ENCODE data around the gene PLAC8L1.

The PLAC8L1 gene, protein sequence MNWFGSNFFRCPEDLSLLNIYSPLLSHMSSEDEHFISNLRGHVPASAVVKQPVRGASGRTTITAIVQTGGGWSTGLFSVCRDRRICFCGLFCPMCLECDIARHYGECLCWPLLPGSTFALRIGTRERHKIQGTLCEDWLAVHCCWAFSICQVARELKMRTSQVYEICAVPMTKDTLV

GRCh38 chr5:146105477-146105876 lies at the start of gene PLAC8L1:
Gene PLAC8L1, minus strand, starts transcription at chr5:146105577. Its CDS starts 1,266 bp downstream, at chr5:146104311.
- Histone ChIP-seq H3K9me3 (no peaks in the 10 kb centered on the region), H3K27me3 (no peaks in the 10 kb centered on the region), H3K36me3 (peaks cover 0 to 8% (median 0%) of the 10 kb centered on the region in 3 donors), H3K4me3 (no peak within 1 kb of the TSS), H3K27ac (no peak within 1 kb of the TSS), H3K4me1 (no peaks in the 10 kb centered on the region)
- TF ChIP-seq, protein P1, sequence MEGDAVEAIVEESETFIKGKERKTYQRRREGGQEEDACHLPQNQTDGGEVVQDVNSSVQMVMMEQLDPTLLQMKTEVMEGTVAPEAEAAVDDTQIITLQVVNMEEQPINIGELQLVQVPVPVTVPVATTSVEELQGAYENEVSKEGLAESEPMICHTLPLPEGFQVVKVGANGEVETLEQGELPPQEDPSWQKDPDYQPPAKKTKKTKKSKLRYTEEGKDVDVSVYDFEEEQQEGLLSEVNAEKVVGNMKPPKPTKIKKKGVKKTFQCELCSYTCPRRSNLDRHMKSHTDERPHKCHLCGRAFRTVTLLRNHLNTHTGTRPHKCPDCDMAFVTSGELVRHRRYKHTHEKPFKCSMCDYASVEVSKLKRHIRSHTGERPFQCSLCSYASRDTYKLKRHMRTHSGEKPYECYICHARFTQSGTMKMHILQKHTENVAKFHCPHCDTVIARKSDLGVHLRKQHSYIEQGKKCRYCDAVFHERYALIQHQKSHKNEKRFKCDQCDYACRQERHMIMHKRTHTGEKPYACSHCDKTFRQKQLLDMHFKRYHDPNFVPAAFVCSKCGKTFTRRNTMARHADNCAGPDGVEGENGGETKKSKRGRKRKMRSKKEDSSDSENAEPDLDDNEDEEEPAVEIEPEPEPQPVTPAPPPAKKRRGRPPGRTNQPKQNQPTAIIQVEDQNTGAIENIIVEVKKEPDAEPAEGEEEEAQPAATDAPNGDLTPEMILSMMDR (IDR thresholded peaks at IDR 0.05), result no peak
- no peak for DNase-seq
- intact Hi-C loops (cut with DNase I; ENCODE audit: low total_unique reads), result no loop called here

DNA sequence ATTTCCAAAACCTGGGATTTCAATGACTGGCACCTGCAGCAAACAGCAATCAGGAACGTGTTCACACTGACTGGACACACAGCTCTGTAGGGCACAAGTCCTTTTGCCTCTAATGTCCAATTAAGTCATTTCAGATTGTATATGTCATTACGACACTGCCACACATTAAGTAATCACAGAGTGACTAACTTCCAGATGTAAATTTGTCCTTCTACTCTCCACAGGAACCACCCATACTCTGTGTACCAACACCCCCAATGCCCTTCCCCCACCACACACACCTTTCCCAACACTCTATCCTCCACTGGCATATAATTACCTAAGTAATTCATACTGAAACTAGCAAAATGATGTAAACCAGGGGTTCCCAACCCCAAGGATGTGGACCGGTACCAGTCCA lies 46.6 kb upstream of the PLAC8L1 start:
- no peak overlapping the region for H3K4me3 ChIP-seq
- no peak for DNase-seq
- intact Hi-C loops (cut with DNase I; ENCODE audit: low total_unique reads), result no loop called here
- peaks cover 77 to 95% (median 85%) of the 10 kb centered on the region in 3 donors for H3K36me3 ChIP-seq
- H3K9me3 ChIP-seq, result no peaks in the 10 kb centered on the region
- no peak overlapping the region for H3K27ac ChIP-seq
- H3K4me1 ChIP-seq, result no peaks in the 10 kb centered on the region
- H3K27me3 ChIP-seq, result no peaks in the 10 kb centered on the region
- TF ChIP-seq, protein P1 (IDR thresholded peaks at IDR 0.05), result no peak

- Histone ChIP-seq H3K27me3 (no peaks in the 10 kb centered on the region), H3K9me3 (no peaks in the 10 kb centered on the region), H3K4me1 (no peaks in the 10 kb centered on the region), H3K27ac (no peak overlapping the region), H3K36me3 (peaks cover 40 to 93% (median 60%) of the 10 kb centered on the region in 3 donors), H3K4me3 (no peak overlapping the region)
- TF ChIP-seq, protein P1 (IDR thresholded peaks at IDR 0.05), result no peak
- no peak for DNase-seq
- intact Hi-C loops (cut with DNase I; ENCODE audit: low total_unique reads), result no loop called here
Observed at GRCh38 chr5:146137967-146138403, 32.6 kb upstream of the PLAC8L1 start.

DNA sequence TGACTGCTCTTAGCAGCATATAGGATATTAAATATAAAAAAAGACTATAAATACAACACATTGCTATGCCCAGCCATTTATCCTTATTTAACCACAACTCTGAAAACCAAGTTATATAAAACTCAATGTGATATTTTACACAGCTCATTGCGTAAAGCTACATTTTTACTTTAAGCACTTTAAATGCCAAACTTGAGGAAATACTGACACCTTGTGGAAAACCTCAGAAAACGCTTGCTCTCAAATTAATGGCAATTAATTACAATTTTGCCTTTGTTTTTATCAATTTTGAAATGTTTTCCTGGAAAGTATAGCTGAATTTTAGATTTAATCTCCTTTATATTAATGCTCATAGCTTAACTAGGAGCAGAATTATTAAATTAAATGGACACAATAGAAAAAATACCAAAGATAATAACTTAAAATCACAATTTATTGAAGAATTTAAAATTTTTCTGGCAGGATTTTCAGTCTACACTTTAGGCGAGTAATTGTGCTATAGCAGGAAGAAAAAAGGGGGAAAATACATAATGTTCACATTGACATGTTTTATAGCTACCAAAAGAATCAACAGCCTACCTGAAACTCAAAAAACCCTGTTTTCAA lies 25.2 kb upstream of the PLAC8L1 start:
- Histone ChIP-seq H3K27me3 (no peaks in the 10 kb centered on the region), H3K4me1 (no peaks in the 10 kb centered on the region), H3K36me3 (peaks cover 66 to 83% (median 81%) of the 10 kb centered on the region in 3 donors), H3K4me3 (no peak overlapping the region), H3K9me3 (no peaks in the 10 kb centered on the region), H3K27ac (no peak overlapping the region)
- no peak for DNase-seq
- TF ChIP-seq, protein P1 (IDR thresholded peaks at IDR 0.05), result peak; percentile 53 to 54
- intact Hi-C loops (cut with DNase I; ENCODE audit: low total_unique reads), result no loop called here

GRCh38 chr5:146126068-146126467 lies 20.7 kb upstream of the PLAC8L1 start:
- Histone ChIP-seq H3K4me1 (no peaks in the 10 kb centered on the region), H3K27me3 (no peaks in the 10 kb centered on the region), H3K27ac (no peak overlapping the region), H3K36me3 (peaks cover 72 to 84% (median 82%) of the 10 kb centered on the region in 3 donors), H3K4me3 (no peak overlapping the region), H3K9me3 (no peaks in the 10 kb centered on the region)
- TF ChIP-seq, protein P1 (IDR thresholded peaks at IDR 0.05), result no peak
- intact Hi-C loops (cut with DNase I; ENCODE audit: low total_unique reads), result no loop called here
- no peak for DNase-seq

Measured in tibial artery (tissue), 4 donors.